Activated CD4-positive, alpha-beta T cell treated with anti-CD3 and anti-CD28 coated beads for 36 hours (primary cell): Measurements from ENCODE around the gene TBRG1. TPM values are rescaled to one million over a fixed set of nuclear protein-coding genes. Genes with fewer than 3 reads are reported as not detected.

Source experiments
- ATAC-seq: fragments of 200-7000 bp; cut with Tn5 transposase; one replicate; pipeline ENCODE4 v1.10.0; 2021; ENCODE audit warnings: mild to moderate bottlenecking, moderate library complexity
- CTCF ChIA-PET: fragments of 350-600 bp; sonication (Branson Sonifier 250); formaldehyde crosslinking; loops from one replicate; lab custom pipeline; 2021; ENCODE audit warnings: antibody characterized with exemption; lab: Charles Lee
- POLR2A ChIA-PET: fragments of 350-600 bp; sonication (Branson Sonifier 250); formaldehyde crosslinking; loops from one replicate; lab custom pipeline; 2021; ENCODE audit warnings: antibody characterized with exemption, inconsistent platforms; lab: Charles Lee
- DNase-seq: peaks from one replicate; pipeline ENCODE4 v3.0.0-alpha.2; 2020
- H3K27ac Mint-ChIP-seq: one replicate; pipeline ENCODE4 v1.8.0; 2021; ENCODE audit warnings: mixed read lengths
- H3K27me3 Mint-ChIP-seq: one replicate; pipeline ENCODE4 v1.8.0; 2021; ENCODE audit warnings: mixed read lengths
- H3K36me3 Mint-ChIP-seq: one replicate; pipeline ENCODE4 v1.8.0; 2021; ENCODE audit warnings: low read depth, mixed read lengths
- H3K4me1 Mint-ChIP-seq: one replicate; pipeline ENCODE4 v1.8.0; 2021; ENCODE audit warnings: mixed read lengths
- H3K4me3 Mint-ChIP-seq: one replicate; pipeline ENCODE4 v1.8.0; 2021; ENCODE audit warnings: mild to moderate bottlenecking, moderate library complexity, mixed read lengths
- H3K9me3 Mint-ChIP-seq: one replicate; pipeline ENCODE4 v1.8.0; 2021; ENCODE audit warnings: low read depth, mixed read lengths
- intact Hi-C, 2 experiments: fragments of 100-400 bp; cut with DNase I in 1 of 2; cut with micrococcal nuclease in 1 of 2; formaldehyde crosslinking; loops; one replicate each; pipeline versions ENCODE4 v1.14.2 to v1.15.1; 2022 to 2024; cut with DNase I, micrococcal nuclease
- total RNA-seq, 2 experiments: library from RNA; stranded (reverse); gene quantifications; one replicate each; pipeline ENCODE4 v1.2.3, GENCODE V29; 2021

The TBRG1 gene
- total RNA-seq, 2 experiments from 2014 or later: 29.6 to 40.6 TPM

DNA sequence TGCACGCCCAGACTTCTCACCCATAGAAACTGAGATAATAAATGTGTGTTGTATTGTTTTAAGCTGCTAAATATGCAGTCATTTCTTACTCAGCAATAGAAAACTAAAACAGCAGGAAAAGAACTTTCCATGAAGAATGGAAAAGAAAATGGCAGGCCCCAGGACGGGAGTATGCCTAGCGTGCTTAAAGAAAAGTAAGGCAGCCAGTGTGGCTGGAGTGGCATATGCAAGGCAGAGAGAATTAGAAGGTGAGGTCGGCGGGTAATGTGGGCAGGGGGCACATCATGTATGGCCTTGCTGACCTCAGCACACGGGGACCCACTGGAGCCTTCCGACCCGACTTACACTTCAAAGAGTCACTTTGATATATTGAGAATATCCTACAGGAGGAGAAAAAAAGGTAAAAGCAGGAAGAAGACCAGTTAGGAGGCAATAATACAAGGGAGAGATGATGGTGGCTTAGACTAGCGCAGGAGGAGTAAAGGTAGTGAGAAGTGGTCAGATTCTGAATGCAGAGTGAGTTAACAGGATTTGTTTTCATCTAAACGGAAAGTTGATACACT lies 20.5 kb downstream of the TBRG1 start:
- ATAC-seq: no peak
- no peak overlapping the region for H3K4me3 Mint-ChIP-seq
- no peak overlapping the region for H3K27ac Mint-ChIP-seq
- ChIA-PET CTCF (interaction anchor here (0.7 to 2.4 kb wide), 7 partner anchors 9 to 223 kb away, joined by 3 to 7 read pairs (median 6); partner anchors contain the start of gene TBRG1), POLR2A (interaction anchor here (0.6 kb wide), 1 partner anchor 1661 kb away, joined by 3 read pairs; the partner anchor contains the start of gene DCPS)
- intact Hi-C loops: no loop called here
- peaks cover 6% of the 10 kb centered on the region for H3K36me3 Mint-ChIP-seq
- H3K27me3 Mint-ChIP-seq: no peaks in the 10 kb centered on the region
- DNase-seq: no peak
- peaks cover 3% of the 10 kb centered on the region for H3K4me1 Mint-ChIP-seq
- H3K9me3 Mint-ChIP-seq: no peaks in the 10 kb centered on the region

GRCh38 chr11:124643605-124644425 lies 21.2 kb downstream of the TBRG1 start:
- Mint-ChIP-seq H3K4me3 (no peak overlapping the region), H3K27ac (no peak overlapping the region), H3K27me3 (no peaks in the 10 kb centered on the region), H3K4me1 (peaks cover 3% of the 10 kb centered on the region), H3K36me3 (peaks cover 2% of the 10 kb centered on the region), H3K9me3 (no peaks in the 10 kb centered on the region)
- ATAC-seq: no peak
- POLR2A ChIA-PET: interaction anchor here (0.6 kb wide), 1 partner anchor 1660 kb away, joined by 3 read pairs; the partner anchor contains the start of gene DCPS
- CTCF ChIA-PET: interaction anchor here (1.0 to 2.4 kb wide), 8 partner anchors 8 to 222 kb away, joined by 3 to 7 read pairs (median 6); no protein-coding TSS in a partner anchor
- intact Hi-C loops: loop anchor here (1.0 to 2.0 kb wide), 5 partner anchors 27 to 223 kb away; no protein-coding TSS in a partner anchor
- no peak for DNase-seq

DNA sequence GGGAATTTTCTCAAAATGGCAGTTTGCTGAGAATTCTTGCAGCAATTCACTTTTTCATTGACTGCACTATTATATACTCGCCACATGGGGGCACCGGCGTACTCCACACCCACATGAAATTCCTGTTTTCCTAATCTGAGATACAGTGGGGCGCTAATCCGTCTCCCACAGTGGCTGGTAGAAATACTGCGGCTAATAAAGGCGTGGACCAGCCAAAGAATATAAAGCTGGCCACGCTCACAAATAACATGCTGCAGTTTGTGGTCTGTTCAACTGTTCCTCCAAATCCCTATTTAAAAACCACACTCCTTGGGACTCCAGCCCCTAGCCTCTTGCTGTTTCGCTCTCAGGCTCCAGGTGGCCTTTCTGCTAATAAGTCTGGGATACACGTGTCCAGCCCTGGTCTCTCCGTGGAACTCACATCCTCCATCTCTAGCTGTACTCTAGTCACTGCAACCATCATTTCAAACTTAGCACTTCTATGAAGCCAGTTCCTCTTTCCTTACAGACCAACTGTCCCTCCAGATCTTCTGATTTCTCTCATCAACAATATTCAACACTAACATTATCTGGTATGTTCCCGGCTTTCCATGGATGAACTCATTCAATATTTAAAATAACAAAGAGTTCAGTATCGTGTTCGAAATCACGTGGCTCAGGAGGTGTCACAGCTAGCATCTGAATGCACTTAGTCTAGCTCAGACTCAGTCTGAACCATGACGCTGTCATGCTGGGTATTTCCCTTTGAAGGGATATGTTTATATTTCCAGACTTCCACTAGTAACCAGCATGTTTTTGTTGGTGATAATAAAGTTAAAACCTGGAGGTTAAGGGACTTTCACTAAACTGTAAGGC lies 22.0 kb downstream of the TBRG1 start:
- intact Hi-C loops: loop anchor here (1.0 to 2.0 kb wide), 5 partner anchors 27 to 222 kb away; no protein-coding TSS in a partner anchor
- ChIA-PET CTCF (interaction anchor here (0.6 to 2.4 kb wide), 14 partner anchors 9 to 232 kb away, joined by 3 to 7 read pairs (median 5); no protein-coding TSS in a partner anchor), POLR2A (no interaction called here)

GRCh38 chr11:124646148-124646547 lies 23.5 kb downstream of the TBRG1 start:
- Mint-ChIP-seq H3K9me3 (no peaks in the 10 kb centered on the region), H3K36me3 (peaks cover 2% of the 10 kb centered on the region), H3K4me3 (no peak overlapping the region), H3K27me3 (no peaks in the 10 kb centered on the region), H3K27ac (no peak overlapping the region), H3K4me1 (peaks cover 3% of the 10 kb centered on the region)
- DNase-seq: no peak
- ATAC-seq: no peak
- intact Hi-C loops: no loop called here
- ChIA-PET CTCF (interaction anchor here (0.9 kb wide), 1 partner anchor 22 kb away, joined by 3 read pairs; no protein-coding TSS in a partner anchor), POLR2A (interaction anchor here (1.0 kb wide), 1 partner anchor 23 kb away, joined by 3 read pairs; no protein-coding TSS in a partner anchor)

More for the DNA sequence above, 22.0 kb downstream of the TBRG1 start:
- H3K9me3 Mint-ChIP-seq: no peaks in the 10 kb centered on the region
- H3K4me3 Mint-ChIP-seq: no peak overlapping the region
- DNase-seq: peak; percentile 38
- H3K27ac Mint-ChIP-seq: no peak overlapping the region
- H3K27me3 Mint-ChIP-seq: no peaks in the 10 kb centered on the region
- peaks cover 2% of the 10 kb centered on the region for H3K36me3 Mint-ChIP-seq
- H3K4me1 Mint-ChIP-seq: peaks cover 3% of the 10 kb centered on the region
- ATAC-seq: no peak

- no peaks in the 10 kb centered on the region for H3K9me3 Mint-ChIP-seq
- H3K27me3 Mint-ChIP-seq: no peaks in the 10 kb centered on the region
- H3K27ac Mint-ChIP-seq: no peak overlapping the region
- ATAC-seq (no peak), DNase-seq (no peak)
- CTCF ChIA-PET: interaction anchor here (0.7 to 2.4 kb wide), 3 partner anchors 8 to 20 kb away, joined by 3 to 8 read pairs (median 3); no protein-coding TSS in a partner anchor
- H3K4me3 Mint-ChIP-seq: no peak overlapping the region
- POLR2A ChIA-PET: no interaction called here
- intact Hi-C loops: no loop called here
- H3K36me3 Mint-ChIP-seq: peaks cover 15% of the 10 kb centered on the region
- H3K4me1 Mint-ChIP-seq: peaks cover 3% of the 10 kb centered on the region
These were observed 25.9 kb downstream of the TBRG1 start for GRCh38 chr11:124648610-124649009.

GRCh38 chr11:124656774-124657630 lies 34.3 kb downstream of the TBRG1 start:
- no peak for DNase-seq
- Mint-ChIP-seq H3K27me3 (no peaks in the 10 kb centered on the region), H3K4me1 (no peaks in the 10 kb centered on the region), H3K9me3 (no peaks in the 10 kb centered on the region), H3K36me3 (peaks cover 15% of the 10 kb centered on the region), H3K4me3 (no peak overlapping the region), H3K27ac (no peak overlapping the region)
- CTCF ChIA-PET: interaction anchor here (0.6 to 1.2 kb wide), 2 partner anchors 99 to 180 kb away, joined by 3 read pairs; no protein-coding TSS in a partner anchor
- ATAC-seq: no peak
- POLR2A ChIA-PET: no interaction called here
- intact Hi-C loops: no loop called here

- Mint-ChIP-seq H3K36me3 (peaks cover 13% of the 10 kb centered on the region), H3K27me3 (no peaks in the 10 kb centered on the region), H3K9me3 (no peaks in the 10 kb centered on the region), H3K4me3 (no peak overlapping the region), H3K4me1 (no peaks in the 10 kb centered on the region), H3K27ac (no peak overlapping the region)
- ATAC-seq (no peak), DNase-seq (no peak)
- intact Hi-C loops: no loop called here
- CTCF ChIA-PET: interaction anchor here (1.2 kb wide), 1 partner anchor 98 kb away, joined by 3 read pairs; no protein-coding TSS in a partner anchor
- POLR2A ChIA-PET: no interaction called here
These were observed 35.2 kb downstream of the TBRG1 start for GRCh38 chr11:124657904-124658303.

GRCh38 chr11:124658501-124658900 lies 35.8 kb downstream of the TBRG1 start:
- Mint-ChIP-seq H3K36me3 (peaks cover 7% of the 10 kb centered on the region), H3K9me3 (no peaks in the 10 kb centered on the region), H3K27ac (no peak overlapping the region), H3K27me3 (no peaks in the 10 kb centered on the region), H3K4me3 (no peak overlapping the region), H3K4me1 (no peaks in the 10 kb centered on the region)
- intact Hi-C loops: no loop called here
- POLR2A ChIA-PET: no interaction called here
- CTCF ChIA-PET: interaction anchor here (1.2 kb wide), 1 partner anchor 97 kb away, joined by 3 read pairs; no protein-coding TSS in a partner anchor
- no peak for DNase-seq
- ATAC-seq: no peak

DNA sequence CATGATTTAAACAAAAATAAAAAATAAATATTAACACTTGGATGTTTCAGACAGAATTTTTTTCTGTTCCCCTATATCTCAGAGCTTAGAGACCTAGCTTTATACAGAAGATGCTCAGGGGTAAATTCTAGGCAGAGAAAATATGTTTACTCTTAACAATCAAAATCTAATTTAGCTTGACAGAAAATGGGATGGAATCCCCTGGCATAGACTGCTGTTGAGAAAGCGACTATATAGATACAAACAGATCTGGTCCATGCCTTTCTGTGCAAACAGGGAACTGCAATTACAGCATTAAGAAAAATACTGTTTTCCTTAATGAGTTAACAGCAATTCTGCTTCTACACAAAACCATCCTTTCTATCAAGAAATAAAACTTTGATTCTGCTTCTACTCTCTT lies 36.3 kb downstream of the TBRG1 start:
- intact Hi-C loops: no loop called here
- Mint-ChIP-seq H3K4me3 (no peak overlapping the region), H3K27ac (no peak overlapping the region), H3K36me3 (peaks cover 5% of the 10 kb centered on the region), H3K4me1 (no peaks in the 10 kb centered on the region), H3K9me3 (no peaks in the 10 kb centered on the region), H3K27me3 (no peaks in the 10 kb centered on the region)
- ChIA-PET CTCF (interaction anchor here (0.6 kb wide), 1 partner anchor 1637 kb away, joined by 3 read pairs; no protein-coding TSS in a partner anchor), POLR2A (no interaction called here)
- no peak for DNase-seq
- no peak for ATAC-seq

GRCh38 chr11:124661553-124661952 lies 38.9 kb downstream of the TBRG1 start:
- peaks cover 5% of the 10 kb centered on the region for H3K36me3 Mint-ChIP-seq

More at GRCh38 chr11:124661553-124661952, 38.9 kb downstream of the TBRG1 start:
- DNase-seq: no peak
- H3K27ac Mint-ChIP-seq: no peak overlapping the region
- ATAC-seq: no peak
- ChIA-PET CTCF (interaction anchor here (0.6 to 1.3 kb wide), 5 partner anchors 17 to 467 kb away, joined by 3 to 5 read pairs (median 4); no protein-coding TSS in a partner anchor), POLR2A (interaction anchor here (0.7 kb wide), 2 partner anchors 42 to 124 kb away, joined by 3 to 6 read pairs; no protein-coding TSS in a partner anchor)
- no peaks in the 10 kb centered on the region for H3K9me3 Mint-ChIP-seq
- no peaks in the 10 kb centered on the region for H3K4me1 Mint-ChIP-seq
- H3K27me3 Mint-ChIP-seq: no peaks in the 10 kb centered on the region
- no peak overlapping the region for H3K4me3 Mint-ChIP-seq
- intact Hi-C loops: no loop called here
